ENCODE results near the gene PFN3.

DNA sequence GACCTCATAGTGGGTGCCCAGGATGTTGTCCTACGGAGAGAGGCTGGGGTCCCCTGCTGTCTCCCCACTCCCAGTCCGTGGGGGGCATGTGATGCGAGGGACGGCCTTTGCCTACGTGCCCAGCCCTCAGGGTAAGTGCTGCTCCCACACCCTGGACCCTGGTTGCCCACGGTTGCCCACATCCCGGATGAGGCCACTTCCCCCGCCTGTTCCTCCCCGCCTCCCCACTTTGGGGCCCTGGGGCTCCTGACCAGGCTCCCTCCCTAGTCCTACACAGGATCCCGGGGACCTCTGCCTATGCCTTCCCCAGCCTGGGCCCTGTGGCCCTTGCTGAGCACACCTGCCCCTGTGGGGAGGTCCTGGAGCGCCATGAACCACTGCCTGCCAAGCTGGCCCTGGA, 14.7 kb downstream of the PFN3 start:
- TF ChIP-seq POLR2AphosphoS5 (IDR thresholded peaks at IDR 0.05; ENCODE audit: low read depth) (no peak), EZH2phosphoT487 (IDR thresholded peaks at IDR 0.05; ENCODE audit: unreplicated experiment) (no peak), CREB1 (CRISPR knock-in tag; IDR thresholded peaks at IDR 0.05; ENCODE audit: low read depth) (no peak), ZNF114 (CRISPR knock-in tag; IDR thresholded peaks at IDR 0.05) (no peak), EZH2 (IDR thresholded peaks at IDR 0.05; ENCODE audit: low read depth, unreplicated experiment) (no peak), NANOG (IDR thresholded peaks at IDR 0.05; ENCODE audit: borderline replicate concordance) (no peak), JUNB (IDR thresholded peaks at IDR 0.05; ENCODE audit: unreplicated experiment) (no peak)
- TF ChIP-seq, protein P1, sequence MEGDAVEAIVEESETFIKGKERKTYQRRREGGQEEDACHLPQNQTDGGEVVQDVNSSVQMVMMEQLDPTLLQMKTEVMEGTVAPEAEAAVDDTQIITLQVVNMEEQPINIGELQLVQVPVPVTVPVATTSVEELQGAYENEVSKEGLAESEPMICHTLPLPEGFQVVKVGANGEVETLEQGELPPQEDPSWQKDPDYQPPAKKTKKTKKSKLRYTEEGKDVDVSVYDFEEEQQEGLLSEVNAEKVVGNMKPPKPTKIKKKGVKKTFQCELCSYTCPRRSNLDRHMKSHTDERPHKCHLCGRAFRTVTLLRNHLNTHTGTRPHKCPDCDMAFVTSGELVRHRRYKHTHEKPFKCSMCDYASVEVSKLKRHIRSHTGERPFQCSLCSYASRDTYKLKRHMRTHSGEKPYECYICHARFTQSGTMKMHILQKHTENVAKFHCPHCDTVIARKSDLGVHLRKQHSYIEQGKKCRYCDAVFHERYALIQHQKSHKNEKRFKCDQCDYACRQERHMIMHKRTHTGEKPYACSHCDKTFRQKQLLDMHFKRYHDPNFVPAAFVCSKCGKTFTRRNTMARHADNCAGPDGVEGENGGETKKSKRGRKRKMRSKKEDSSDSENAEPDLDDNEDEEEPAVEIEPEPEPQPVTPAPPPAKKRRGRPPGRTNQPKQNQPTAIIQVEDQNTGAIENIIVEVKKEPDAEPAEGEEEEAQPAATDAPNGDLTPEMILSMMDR (conservative IDR thresholded peaks at IDR 0.05; ENCODE audit: low read depth in 2 of 2) = no peak
- TF ChIP-seq, protein P2, sequence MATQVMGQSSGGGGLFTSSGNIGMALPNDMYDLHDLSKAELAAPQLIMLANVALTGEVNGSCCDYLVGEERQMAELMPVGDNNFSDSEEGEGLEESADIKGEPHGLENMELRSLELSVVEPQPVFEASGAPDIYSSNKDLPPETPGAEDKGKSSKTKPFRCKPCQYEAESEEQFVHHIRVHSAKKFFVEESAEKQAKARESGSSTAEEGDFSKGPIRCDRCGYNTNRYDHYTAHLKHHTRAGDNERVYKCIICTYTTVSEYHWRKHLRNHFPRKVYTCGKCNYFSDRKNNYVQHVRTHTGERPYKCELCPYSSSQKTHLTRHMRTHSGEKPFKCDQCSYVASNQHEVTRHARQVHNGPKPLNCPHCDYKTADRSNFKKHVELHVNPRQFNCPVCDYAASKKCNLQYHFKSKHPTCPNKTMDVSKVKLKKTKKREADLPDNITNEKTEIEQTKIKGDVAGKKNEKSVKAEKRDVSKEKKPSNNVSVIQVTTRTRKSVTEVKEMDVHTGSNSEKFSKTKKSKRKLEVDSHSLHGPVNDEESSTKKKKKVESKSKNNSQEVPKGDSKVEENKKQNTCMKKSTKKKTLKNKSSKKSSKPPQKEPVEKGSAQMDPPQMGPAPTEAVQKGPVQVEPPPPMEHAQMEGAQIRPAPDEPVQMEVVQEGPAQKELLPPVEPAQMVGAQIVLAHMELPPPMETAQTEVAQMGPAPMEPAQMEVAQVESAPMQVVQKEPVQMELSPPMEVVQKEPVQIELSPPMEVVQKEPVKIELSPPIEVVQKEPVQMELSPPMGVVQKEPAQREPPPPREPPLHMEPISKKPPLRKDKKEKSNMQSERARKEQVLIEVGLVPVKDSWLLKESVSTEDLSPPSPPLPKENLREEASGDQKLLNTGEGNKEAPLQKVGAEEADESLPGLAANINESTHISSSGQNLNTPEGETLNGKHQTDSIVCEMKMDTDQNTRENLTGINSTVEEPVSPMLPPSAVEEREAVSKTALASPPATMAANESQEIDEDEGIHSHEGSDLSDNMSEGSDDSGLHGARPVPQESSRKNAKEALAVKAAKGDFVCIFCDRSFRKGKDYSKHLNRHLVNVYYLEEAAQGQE (IDR thresholded peaks at IDR 0.05; ENCODE audit: unreplicated experiment) = no peak
- TF ChIP-seq, protein P3, sequence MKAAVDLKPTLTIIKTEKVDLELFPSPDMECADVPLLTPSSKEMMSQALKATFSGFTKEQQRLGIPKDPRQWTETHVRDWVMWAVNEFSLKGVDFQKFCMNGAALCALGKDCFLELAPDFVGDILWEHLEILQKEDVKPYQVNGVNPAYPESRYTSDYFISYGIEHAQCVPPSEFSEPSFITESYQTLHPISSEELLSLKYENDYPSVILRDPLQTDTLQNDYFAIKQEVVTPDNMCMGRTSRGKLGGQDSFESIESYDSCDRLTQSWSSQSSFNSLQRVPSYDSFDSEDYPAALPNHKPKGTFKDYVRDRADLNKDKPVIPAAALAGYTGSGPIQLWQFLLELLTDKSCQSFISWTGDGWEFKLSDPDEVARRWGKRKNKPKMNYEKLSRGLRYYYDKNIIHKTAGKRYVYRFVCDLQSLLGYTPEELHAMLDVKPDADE (IDR thresholded peaks at IDR 0.05) = no peak

All from GM23338 (cell line).